Glomerular visceral epithelial cell (primary cell): ENCODE data around the gene ATP10A.

Source experiments
- DNase-seq: peaks from one replicate; pipeline ENCODE4 v3.0.0-alpha.2; 2016; ENCODE audit errors: extremely low spot score

Gene ATP10A

GRCh38 chr15:25742041-25742730, 120.9 kb downstream of the ATP10A start:
- no peak for DNase-seq

GRCh38 chr15:25741256-25741580, 121.9 kb downstream of the ATP10A start:
- DNase-seq = no peak

GRCh38 chr15:25740383-25741255, 122.5 kb downstream of the ATP10A start:
- DNase-seq = no peak

GRCh38 chr15:25739687-25740121, 123.4 kb downstream of the ATP10A start:
- DNase-seq = peak; percentile 57

- DNase-seq = no peak
Observed at GRCh38 chr15:25738171-25738965, 124.8 kb downstream of the ATP10A start.

GRCh38 chr15:25737218-25737643, 125.9 kb downstream of the ATP10A start:
- no peak for DNase-seq

- DNase-seq = no peak
Observed at GRCh38 chr15:25736461-25736860, 126.7 kb downstream of the ATP10A start.

- no peak for DNase-seq
Observed at GRCh38 chr15:25735550-25736384, 127.4 kb downstream of the ATP10A start.

- no peak for DNase-seq
Observed at GRCh38 chr15:25734680-25735355, 128.3 kb downstream of the ATP10A start.

- DNase-seq = no peak
Observed at GRCh38 chr15:25733856-25734679, 129.1 kb downstream of the ATP10A start.

- no peak for DNase-seq
Observed at GRCh38 chr15:25733036-25733855, 129.9 kb downstream of the ATP10A start.

GRCh38 chr15:25732191-25732590, 130.9 kb downstream of the ATP10A start:
- no peak for DNase-seq

GRCh38 chr15:25731411-25731810, 131.7 kb downstream of the ATP10A start:
- no peak for DNase-seq

GRCh38 chr15:25730918-25731317, 132.2 kb downstream of the ATP10A start:
- no peak for DNase-seq

GRCh38 chr15:25728816-25729215, 134.3 kb downstream of the ATP10A start:
- DNase-seq = no peak

GRCh38 chr15:25727867-25728600, 135.1 kb downstream of the ATP10A start:
- DNase-seq = no peak

GRCh38 chr15:25727116-25727515, 136.0 kb downstream of the ATP10A start:
- DNase-seq = no peak

GRCh38 chr15:25725758-25726157, 137.4 kb downstream of the ATP10A start:
- DNase-seq = no peak
